GM12864 (cell line): Measurements from ENCODE around the gene MAPK6.
A peak's percentile ranks its signal among the peaks of the same experiment; 100 is the strongest.

Experiments used
- DNase-seq: peaks from one replicate; pipeline ENCODE4 v3.0.0-alpha.2; 2011; ENCODE audit warnings: low read depth
- H3K4me3 ChIP-seq: 2 replicates; pipeline ENCODE4 v1.5.1; 2011; ENCODE audit warnings: mild to moderate bottlenecking, low read depth, low read length, control low read depth
- TF ChIP-seq, protein P1 (sequence below): IDR thresholded peaks from 2 replicates; pipeline ENCODE4 v1.5.1; 2011; ENCODE audit warnings: low read depth, mild to moderate bottlenecking, moderate library complexity, low read length, control low read depth, inconsistent platforms; ENCODE audit errors: missing control alignments

Gene MAPK6

DNA sequence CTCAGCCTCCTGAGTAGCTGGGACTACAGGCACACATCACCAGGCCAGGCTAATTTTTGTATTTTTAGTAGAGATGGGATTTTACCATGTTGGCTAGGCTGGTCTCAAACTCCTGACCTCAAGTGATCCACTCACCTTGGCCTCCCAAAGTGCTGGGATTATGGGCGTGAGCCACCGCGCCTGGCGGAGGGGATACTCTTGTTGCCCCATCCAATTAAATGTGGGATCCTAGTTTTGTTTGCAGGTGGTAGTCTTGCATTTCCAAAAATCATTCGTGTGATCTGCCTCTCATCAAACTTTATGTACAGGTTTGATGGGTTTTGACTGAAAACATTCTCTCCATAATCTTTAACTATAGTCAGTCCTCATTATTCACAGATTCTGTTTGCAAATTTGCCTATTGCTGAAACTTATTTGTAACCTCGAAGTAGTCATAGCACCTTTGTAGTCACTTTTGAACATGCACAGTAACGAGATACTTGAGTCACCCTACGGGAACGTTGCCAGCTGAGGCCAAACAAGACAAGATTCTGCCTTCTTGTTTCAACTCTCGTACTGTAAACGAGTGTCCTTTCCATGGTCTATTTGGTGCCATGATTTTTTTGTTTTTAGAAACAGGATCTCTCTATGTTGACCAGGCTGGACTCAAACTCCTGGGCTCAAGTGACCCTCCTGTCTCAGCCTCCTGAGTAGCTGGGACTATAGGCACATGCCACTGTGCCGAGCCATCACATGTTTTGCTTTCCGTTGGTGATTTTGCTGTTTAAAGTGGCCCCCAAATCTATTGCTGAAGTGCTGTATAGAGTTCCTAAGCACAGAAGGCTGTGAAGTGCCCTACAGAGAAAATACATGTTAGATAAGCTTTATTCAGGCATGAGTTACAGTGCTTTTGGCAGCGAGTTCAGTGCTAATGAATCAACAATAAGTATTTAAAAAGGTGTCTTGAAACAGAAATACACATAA is 8.1 kb upstream of the MAPK6 start:
- DNase-seq: no peak
- no peak overlapping the region for H3K4me3 ChIP-seq

DNA sequence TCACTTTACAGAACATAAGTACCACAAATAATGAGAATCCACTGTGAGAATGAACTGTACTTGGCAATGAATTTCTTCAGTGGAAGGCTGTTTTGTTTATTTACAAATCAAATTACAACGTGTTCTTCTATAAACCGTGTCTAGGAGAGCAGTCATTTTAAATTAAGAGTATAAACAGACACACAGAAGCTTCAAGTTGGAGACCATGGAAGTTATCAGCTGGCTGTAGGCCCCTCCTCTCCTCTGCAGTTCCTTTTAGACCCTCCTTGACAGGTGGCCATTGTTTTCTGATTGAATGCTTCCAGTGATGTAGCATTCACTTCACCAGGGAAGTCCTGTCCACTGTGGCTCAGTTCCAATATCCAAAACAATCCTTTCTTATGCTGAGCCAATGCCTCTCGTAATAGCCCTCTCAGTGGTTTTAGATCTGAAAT is 7.3 kb upstream of the MAPK6 start:
- no peak overlapping the region for H3K4me3 ChIP-seq
- TF ChIP-seq, protein P1, sequence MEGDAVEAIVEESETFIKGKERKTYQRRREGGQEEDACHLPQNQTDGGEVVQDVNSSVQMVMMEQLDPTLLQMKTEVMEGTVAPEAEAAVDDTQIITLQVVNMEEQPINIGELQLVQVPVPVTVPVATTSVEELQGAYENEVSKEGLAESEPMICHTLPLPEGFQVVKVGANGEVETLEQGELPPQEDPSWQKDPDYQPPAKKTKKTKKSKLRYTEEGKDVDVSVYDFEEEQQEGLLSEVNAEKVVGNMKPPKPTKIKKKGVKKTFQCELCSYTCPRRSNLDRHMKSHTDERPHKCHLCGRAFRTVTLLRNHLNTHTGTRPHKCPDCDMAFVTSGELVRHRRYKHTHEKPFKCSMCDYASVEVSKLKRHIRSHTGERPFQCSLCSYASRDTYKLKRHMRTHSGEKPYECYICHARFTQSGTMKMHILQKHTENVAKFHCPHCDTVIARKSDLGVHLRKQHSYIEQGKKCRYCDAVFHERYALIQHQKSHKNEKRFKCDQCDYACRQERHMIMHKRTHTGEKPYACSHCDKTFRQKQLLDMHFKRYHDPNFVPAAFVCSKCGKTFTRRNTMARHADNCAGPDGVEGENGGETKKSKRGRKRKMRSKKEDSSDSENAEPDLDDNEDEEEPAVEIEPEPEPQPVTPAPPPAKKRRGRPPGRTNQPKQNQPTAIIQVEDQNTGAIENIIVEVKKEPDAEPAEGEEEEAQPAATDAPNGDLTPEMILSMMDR: no peak
- DNase-seq: no peak

More for the DNA sequence above, 8.1 kb upstream of the MAPK6 start:
- TF ChIP-seq, protein P1: no peak

DNA sequence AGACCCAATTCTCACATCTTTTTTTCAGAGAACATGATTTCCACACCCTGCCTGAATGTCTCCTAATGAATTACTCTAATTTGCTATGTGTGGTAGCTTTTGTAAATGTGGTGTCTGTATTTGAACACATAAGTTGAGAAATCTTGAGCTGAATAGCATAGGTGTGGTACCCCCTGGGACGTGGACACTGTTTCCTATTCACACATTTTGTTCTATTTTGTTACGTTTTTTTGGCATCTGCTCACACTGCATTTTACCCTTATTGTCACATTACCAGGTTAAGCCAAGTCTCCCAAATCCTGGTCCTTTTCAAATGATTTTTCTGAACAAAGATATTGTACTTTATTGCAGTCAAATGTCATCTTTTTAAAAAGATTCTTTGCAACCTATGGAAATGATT is 6.8 kb upstream of the MAPK6 start:
- H3K4me3 ChIP-seq: no peak overlapping the region
- no peak for DNase-seq
- TF ChIP-seq, protein P1: no peak

DNA sequence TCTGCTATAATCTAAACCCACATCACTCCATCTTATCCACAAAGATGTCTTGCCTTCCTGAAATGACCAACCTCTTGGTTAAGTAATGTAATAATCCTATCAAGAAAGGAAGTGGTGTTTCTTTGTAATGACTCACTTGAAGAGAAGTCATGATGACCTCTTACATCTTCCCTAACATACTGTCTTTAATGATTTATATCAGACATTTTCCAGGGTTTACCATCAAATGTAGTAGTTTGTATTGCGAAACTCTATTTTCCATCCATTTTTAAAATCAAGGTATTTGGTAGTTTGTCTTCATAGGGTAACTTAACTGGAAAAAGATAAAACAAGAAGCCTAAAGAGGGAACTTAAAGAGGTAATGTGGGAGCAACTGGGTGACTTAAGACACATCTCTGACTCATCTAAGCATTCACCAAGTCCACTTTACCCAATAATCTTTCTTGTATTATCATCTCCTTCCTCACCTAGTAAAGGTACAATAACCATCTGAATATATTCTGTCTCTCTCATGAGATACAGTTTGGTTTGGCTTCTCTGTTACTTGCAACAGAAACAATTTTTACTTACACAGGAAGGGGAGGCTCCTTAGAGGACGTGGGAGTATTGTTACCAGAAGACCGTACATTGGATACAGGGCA is 5.7 kb upstream of the MAPK6 start:
- DNase-seq: no peak
- TF ChIP-seq, protein P1: no peak
- no peak overlapping the region for H3K4me3 ChIP-seq

DNA sequence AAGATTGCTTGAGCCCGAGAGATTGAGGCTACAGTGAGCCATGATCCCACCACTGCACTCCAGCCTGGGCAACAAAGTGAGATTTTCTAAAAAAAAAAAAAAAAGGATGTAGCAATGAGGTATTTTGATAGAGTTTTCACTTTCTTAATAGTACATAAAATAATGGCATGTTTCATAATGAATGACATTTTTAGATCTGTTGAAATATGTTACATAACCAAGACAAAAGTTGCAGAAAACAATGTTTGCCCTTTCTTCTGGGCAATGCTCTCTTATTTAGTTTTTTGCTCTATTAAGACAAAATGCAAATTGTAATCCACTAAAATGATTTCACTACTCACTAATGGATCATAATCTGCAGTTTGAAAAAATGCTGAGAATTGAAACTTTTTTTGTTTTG is 4.4 kb upstream of the MAPK6 start:
- TF ChIP-seq, protein P1: no peak
- no peak for DNase-seq
- H3K4me3 ChIP-seq: no peak overlapping the region

DNA sequence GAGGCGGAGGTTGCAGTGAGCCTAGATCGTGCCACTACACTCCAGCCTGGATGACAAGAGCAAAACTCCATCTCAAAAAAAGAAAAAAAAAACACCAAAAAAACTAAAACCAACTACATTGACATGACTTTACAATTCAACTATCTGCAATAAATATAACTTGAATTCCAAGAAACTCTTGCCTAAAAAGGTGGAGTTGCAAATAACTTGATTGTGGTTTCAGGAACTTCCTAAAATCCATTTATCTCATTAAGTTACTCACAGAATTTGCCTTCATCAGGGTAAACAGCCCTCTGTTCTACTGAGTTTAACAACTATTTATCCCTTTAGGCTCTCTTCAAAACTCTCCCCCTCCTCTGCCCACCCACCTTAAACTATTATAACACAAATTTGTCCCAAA is 2.7 kb upstream of the MAPK6 start:
- TF ChIP-seq, protein P1: no peak
- no peak for DNase-seq
- no peak overlapping the region for H3K4me3 ChIP-seq

DNA sequence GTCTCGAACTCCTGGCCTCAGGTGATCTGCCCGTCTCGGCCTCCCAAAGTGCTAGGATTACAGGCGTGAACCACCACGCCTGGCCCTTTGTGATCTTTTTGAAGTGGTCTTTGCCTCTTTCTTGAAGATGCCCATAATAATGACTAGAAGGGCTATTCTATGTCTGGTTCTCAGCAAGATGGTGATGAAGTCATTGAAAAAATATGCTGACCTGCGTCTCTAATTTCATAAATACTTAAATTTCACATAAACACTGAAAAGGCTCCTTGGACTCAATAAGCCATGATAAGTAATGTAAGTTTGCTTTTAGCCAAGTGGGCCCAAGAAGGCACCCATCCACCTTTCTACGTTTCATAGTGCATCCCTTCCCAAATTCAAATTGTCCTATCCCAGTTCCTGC is 775 bp upstream of the MAPK6 start:
- DNase-seq: no peak
- TF ChIP-seq, protein P1: no peak
- H3K4me3 ChIP-seq: peak overlapping the region; percentile 66
